ENCODE results near the gene ZNF718. TPM values are rescaled to one million over a fixed set of nuclear protein-coding genes. Genes with fewer than 3 reads are reported as not detected.

The ZNF718 gene
- total and polyA plus RNA-seq, 10 of the 15 experiments (the other 5 are each of a cell fraction or from before 2014, with no cell fraction given) = 1.1 to 7.0 (median 3.9) TPM

DNA sequence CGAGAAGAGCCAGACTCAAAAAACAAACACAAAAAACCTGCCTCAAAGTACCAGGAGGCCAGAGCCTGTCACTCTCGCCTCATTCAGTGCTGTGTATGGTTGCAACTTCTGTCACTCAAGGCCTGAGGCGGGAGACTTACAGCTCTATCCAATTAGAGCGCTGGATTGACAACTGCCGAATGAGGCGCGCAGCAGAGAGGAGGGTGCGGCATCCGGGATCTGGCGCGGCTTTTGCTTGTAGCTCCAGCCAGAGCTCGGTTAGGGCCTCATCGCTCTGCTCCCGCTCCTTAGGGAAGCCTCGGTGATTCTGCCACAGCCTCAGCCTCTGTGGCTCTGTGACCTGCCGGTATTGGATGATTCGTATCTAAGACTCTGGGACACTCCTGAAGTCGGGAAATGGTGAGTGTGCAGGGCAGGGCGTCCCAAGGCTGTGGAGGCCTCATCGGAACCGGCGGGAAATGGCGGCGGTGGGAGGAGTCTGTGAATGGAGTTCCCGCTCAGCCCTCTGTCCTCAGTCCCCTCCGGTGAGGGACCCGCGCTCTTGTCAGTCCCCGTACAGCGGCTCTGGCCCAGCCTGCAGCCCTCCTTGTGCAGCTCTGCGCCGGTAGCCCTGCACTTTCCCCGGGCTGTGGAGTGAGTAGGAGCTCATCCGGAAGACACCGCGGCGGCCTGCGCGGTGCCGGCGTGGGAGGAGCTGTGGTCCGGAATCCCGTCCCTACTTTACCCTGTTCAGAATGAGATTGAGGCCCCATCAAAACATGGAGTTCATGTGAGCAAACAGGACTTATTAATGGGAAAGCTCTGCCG, at the start of gene ZNF718 (continued):
- TF ChIP-seq NFIC (IDR thresholded peaks at IDR 0.05; ENCODE audit: low read depth, low read length) = no peak
- TF ChIP-seq, protein P1, sequence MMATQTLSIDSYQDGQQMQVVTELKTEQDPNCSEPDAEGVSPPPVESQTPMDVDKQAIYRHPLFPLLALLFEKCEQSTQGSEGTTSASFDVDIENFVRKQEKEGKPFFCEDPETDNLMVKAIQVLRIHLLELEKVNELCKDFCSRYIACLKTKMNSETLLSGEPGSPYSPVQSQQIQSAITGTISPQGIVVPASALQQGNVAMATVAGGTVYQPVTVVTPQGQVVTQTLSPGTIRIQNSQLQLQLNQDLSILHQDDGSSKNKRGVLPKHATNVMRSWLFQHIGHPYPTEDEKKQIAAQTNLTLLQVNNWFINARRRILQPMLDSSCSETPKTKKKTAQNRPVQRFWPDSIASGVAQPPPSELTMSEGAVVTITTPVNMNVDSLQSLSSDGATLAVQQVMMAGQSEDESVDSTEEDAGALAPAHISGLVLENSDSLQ (IDR thresholded peaks at IDR 0.05) = peak; percentile 100
- peak; percentile 91 for TF ChIP-seq POLR2AphosphoS5 (IDR thresholded peaks at IDR 0.05; ENCODE audit: low read length)
- TF ChIP-seq YBX1 (IDR thresholded peaks at IDR 0.05) = no peak
- TF ChIP-seq, protein P2, sequence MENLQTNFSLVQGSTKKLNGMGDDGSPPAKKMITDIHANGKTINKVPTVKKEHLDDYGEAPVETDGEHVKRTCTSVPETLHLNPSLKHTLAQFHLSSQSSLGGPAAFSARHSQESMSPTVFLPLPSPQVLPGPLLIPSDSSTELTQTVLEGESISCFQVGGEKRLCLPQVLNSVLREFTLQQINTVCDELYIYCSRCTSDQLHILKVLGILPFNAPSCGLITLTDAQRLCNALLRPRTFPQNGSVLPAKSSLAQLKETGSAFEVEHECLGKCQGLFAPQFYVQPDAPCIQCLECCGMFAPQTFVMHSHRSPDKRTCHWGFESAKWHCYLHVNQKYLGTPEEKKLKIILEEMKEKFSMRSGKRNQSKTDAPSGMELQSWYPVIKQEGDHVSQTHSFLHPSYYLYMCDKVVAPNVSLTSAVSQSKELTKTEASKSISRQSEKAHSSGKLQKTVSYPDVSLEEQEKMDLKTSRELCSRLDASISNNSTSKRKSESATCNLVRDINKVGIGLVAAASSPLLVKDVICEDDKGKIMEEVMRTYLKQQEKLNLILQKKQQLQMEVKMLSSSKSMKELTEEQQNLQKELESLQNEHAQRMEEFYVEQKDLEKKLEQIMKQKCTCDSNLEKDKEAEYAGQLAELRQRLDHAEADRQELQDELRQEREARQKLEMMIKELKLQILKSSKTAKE (IDR thresholded peaks at IDR 0.05; ENCODE audit: low read depth, poor library complexity, severe bottlenecking) = peak; percentile 45
- TF ChIP-seq DPF2 (IDR thresholded peaks at IDR 0.05) = peak; percentile 99
- TF ChIP-seq EP300 (IDR thresholded peaks at IDR 0.05; ENCODE audit: borderline replicate concordance in 1 of 2, control insufficient read depth in 1 of 2, low read depth in 2 of 2, low read length in 2 of 2) = no peak
- no peak for TF ChIP-seq ZSCAN29 (IDR thresholded peaks at IDR 0.05)
- TF ChIP-seq SMARCA5 (IDR thresholded peaks at IDR 0.05) = no peak; the same call in 1 of the 2 replicates
- peak; percentile 78 for TF ChIP-seq MXI1 (IDR thresholded peaks at IDR 0.05; ENCODE audit: low read depth, low read length)
- no peak; the same call in 1 of the 2 replicates for TF ChIP-seq ZBTB40 (IDR thresholded peaks at IDR 0.05; ENCODE audit: borderline replicate concordance)
- TF ChIP-seq POLR2A (IDR thresholded peaks at IDR 0.05; ENCODE audit: low read depth, low read length) = peak; percentile 92
- peak; percentile 28; the same call in 1 of the 2 replicates for TF ChIP-seq ATF7 (IDR thresholded peaks at IDR 0.05; ENCODE audit: low read depth)
- TF ChIP-seq NFYB (IDR thresholded peaks at IDR 0.05; ENCODE audit: insufficient read depth, low read depth, low read length) = peak; percentile 91
- TF ChIP-seq MEF2A (IDR thresholded peaks at IDR 0.05; ENCODE audit: insufficient read depth, low read depth, low read length) = no peak
- peak; percentile 72 for TF ChIP-seq NFYA (IDR thresholded peaks at IDR 0.05; ENCODE audit: borderline replicate concordance, low read depth, low read length)
- peak; percentile 42; the same call in 1 of the 3 replicates for TF ChIP-seq POU2F2 (IDR thresholded peaks at IDR 0.05; ENCODE audit: borderline replicate concordance, low read depth, low read length)
- TF ChIP-seq CEBPZ (IDR thresholded peaks at IDR 0.05; ENCODE audit: low read depth, low read length) = peak; percentile 83
- no peak for TF ChIP-seq CHD4 (IDR thresholded peaks at IDR 0.05)

All from GM12878 (cell line).